GM12872 (cell line): Measurements from ENCODE around the gene TXNDC11.

Experiments used
- CTCF ChIP-seq: IDR thresholded peaks from 3 replicates; pipeline ENCODE4 v1.5.1; 2011; ENCODE audit warnings: low read depth, mild to moderate bottlenecking, low read length, moderate library complexity; ENCODE audit not compliant: insufficient read depth

Gene TXNDC11

GRCh38 chr16:11658896-11659708, 83.6 kb downstream of the TXNDC11 start:
- TF ChIP-seq CTCF: no peak

- TF ChIP-seq CTCF: no peak
Observed at GRCh38 chr16:11657556-11657955, 85.1 kb downstream of the TXNDC11 start.

GRCh38 chr16:11655655-11656054, 87.0 kb downstream of the TXNDC11 start:
- no peak for TF ChIP-seq CTCF

- no peak for TF ChIP-seq CTCF
Observed at GRCh38 chr16:11651796-11652195, 90.9 kb downstream of the TXNDC11 start.

GRCh38 chr16:11650641-11651591, 91.7 kb downstream of the TXNDC11 start:
- no peak for TF ChIP-seq CTCF

- no peak for TF ChIP-seq CTCF
Observed at GRCh38 chr16:11649276-11649675, 93.4 kb downstream of the TXNDC11 start.

- TF ChIP-seq CTCF: no peak
Observed at GRCh38 chr16:11642765-11643116, 99.9 kb downstream of the TXNDC11 start.
